C4-2B (cell line): ENCODE measurements around the gene ITPR1.

Experiments
- H3K27ac ChIP-seq: fragments of 450-650 bp; 2 replicates; pipeline ENCODE4 v1.5.1; 2017
- ZFX ChIP-seq: fragments of 450-650 bp; IDR thresholded peaks from 2 replicates; pipeline ENCODE4 v1.6.1; 2017
- TF ChIP-seq, protein P1 (sequence below): fragments of 450-650 bp; conservative IDR thresholded peaks from 2 replicates; pipeline ENCODE4 v1.5.1; 2017; ENCODE audit warnings: mild to moderate bottlenecking

The ITPR1 gene

DNA sequence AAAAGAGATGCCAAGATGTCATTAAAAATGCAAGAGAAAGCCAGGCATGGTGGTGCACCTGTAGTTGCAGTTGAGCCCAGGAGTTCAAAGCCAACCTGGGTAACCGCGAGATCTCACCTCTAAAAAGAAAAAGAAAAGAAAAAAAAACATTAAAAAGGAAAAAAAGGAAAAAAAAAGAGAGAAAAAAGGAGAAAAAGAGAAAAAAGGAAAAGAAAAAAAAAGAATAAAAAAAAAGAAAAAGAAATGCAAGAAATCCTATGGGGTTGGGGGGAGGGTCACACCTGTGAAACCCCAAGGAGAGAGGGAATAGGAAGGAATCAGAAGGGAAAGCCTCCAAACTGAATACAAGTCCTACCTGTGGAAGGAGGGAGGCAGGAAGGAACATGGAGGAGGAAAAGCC is 20.8 kb upstream of the ITPR1 start:
- no peak overlapping the region; the same call in 1 of the 2 replicates for H3K27ac ChIP-seq
- no peak for TF ChIP-seq ZFX
- TF ChIP-seq, protein P1, sequence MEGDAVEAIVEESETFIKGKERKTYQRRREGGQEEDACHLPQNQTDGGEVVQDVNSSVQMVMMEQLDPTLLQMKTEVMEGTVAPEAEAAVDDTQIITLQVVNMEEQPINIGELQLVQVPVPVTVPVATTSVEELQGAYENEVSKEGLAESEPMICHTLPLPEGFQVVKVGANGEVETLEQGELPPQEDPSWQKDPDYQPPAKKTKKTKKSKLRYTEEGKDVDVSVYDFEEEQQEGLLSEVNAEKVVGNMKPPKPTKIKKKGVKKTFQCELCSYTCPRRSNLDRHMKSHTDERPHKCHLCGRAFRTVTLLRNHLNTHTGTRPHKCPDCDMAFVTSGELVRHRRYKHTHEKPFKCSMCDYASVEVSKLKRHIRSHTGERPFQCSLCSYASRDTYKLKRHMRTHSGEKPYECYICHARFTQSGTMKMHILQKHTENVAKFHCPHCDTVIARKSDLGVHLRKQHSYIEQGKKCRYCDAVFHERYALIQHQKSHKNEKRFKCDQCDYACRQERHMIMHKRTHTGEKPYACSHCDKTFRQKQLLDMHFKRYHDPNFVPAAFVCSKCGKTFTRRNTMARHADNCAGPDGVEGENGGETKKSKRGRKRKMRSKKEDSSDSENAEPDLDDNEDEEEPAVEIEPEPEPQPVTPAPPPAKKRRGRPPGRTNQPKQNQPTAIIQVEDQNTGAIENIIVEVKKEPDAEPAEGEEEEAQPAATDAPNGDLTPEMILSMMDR: no peak

GRCh38 chr3:4472766-4473165 is 20.4 kb upstream of the ITPR1 start:
- TF ChIP-seq, protein P1: no peak
- TF ChIP-seq ZFX: no peak
- H3K27ac ChIP-seq: no peak overlapping the region

GRCh38 chr3:4474683-4475490 is 18.3 kb upstream of the ITPR1 start:
- H3K27ac ChIP-seq: no peak overlapping the region
- TF ChIP-seq ZFX: no peak
- TF ChIP-seq, protein P1: no peak

DNA sequence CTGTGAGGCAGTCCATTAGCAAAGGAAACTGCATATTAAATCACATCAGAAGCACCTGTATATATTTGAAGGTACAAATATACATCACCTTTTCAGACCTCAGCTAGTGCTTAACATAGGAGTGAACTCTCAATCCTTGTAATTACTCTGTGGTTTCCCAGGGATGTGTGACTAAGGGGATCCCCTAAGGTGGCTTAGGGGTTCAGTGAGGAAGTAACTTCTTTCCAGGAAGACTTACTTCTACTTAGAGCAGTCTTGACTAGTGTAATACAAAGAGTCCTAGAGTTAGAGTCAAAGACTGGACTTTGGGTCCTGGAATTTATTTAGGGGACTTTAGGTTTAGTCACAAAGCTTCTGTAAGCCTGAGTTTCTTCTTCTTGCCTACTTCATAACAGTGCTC is 17.3 kb upstream of the ITPR1 start:
- no peak overlapping the region for H3K27ac ChIP-seq
- no peak for TF ChIP-seq ZFX
- TF ChIP-seq, protein P1: no peak

DNA sequence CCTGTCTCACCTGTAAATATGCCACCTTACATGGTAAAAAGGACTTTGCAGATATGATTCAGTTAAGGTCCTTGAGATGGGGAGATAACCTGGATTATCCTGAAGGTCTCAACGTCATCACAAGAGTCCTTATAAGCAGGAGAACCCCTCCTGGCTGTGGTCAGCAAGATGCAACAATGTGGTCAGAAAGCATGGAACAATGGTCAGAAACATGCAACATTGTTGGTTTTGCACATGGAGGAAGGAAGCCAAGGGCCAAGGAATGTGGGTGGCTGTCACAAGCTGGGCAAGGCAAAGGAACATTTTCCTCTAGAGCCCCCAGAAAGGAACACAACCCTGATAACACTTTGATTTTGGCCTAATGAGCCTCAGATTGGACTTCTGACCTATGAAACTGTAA is 16.7 kb upstream of the ITPR1 start:
- H3K27ac ChIP-seq: no peak overlapping the region
- TF ChIP-seq ZFX: no peak
- TF ChIP-seq, protein P1: no peak

- no peak overlapping the region for H3K27ac ChIP-seq
- TF ChIP-seq ZFX: no peak
- TF ChIP-seq, protein P1: no peak
These were observed 14.9 kb upstream of the ITPR1 start for GRCh38 chr3:4478261-4478660.

- no peak overlapping the region for H3K27ac ChIP-seq
These were observed 1.3 kb upstream of the ITPR1 start for GRCh38 chr3:4491855-4492207.

More at GRCh38 chr3:4491855-4492207, 1.3 kb upstream of the ITPR1 start:
- no peak for TF ChIP-seq ZFX
- TF ChIP-seq, protein P1: no peak
